ENCODE results near the gene ZNF280D. TPM values are rescaled to one million over a fixed set of nuclear protein-coding genes. Genes with fewer than 3 reads are reported as not detected.

ZNF280D gene
- polyA plus RNA-seq, 2 of the 4 experiments (the other 2 are of a cell fraction), result 13.4 to 21.8 TPM

GRCh38 chr15:56648311-56648710, 85.0 kb downstream of the ZNF280D start:
- no peak overlapping the region for H3K4me2 ChIP-seq
- no peak for FAIRE-seq
- ChIA-PET CTCF (no interaction called here), POLR2A (no interaction called here)
- no peak overlapping the region for H3K4me3 ChIP-seq
- ATAC-seq, result no peak
- no peak for DNase-seq (ENCODE audit: low read depth in 1 of 2, low spot score in 1 of 2)
- no peak for TF ChIP-seq ATOH8 (CRISPR knock-in tag; IDR thresholded peaks at IDR 0.05; ENCODE audit: low read depth)
- TF ChIP-seq RARB (CRISPR knock-in tag; IDR thresholded peaks at IDR 0.05), result no peak
- TF ChIP-seq GATA3 (IDR thresholded peaks at IDR 0.05; ENCODE audit: borderline replicate concordance), result no peak
- TF ChIP-seq BHLHE40 (IDR thresholded peaks at IDR 0.05; ENCODE audit: low read depth, low read length), result no peak
- no peak for TF ChIP-seq KDM5A (IDR thresholded peaks at IDR 0.05)
- TF ChIP-seq HMGXB4 (CRISPR knock-in tag; IDR thresholded peaks at IDR 0.05; ENCODE audit: borderline replicate concordance), result no peak
- no peak for TF ChIP-seq EHMT2 (IDR thresholded peaks at IDR 0.05; ENCODE audit: low read depth)
- TF ChIP-seq ZFP36 (IDR thresholded peaks at IDR 0.05; ENCODE audit: borderline replicate concordance, partially characterized antibody), result no peak
- TF ChIP-seq REST (IDR thresholded peaks at IDR 0.05), result no peak
- no peak for TF ChIP-seq NR3C1 (IDR thresholded peaks at IDR 0.05)
- TF ChIP-seq JUNB (IDR thresholded peaks at IDR 0.05), result no peak
- no peak for TF ChIP-seq TFCP2L1 (CRISPR knock-in tag; IDR thresholded peaks at IDR 0.05)
- no peak for TF ChIP-seq E2F6 (IDR thresholded peaks at IDR 0.05; ENCODE audit: borderline replicate concordance, low read depth)
- no peak for TF ChIP-seq NFE2L2 (conservative IDR thresholded peaks at IDR 0.05; ENCODE audit: low read length)
- TF ChIP-seq HES2 (IDR thresholded peaks at IDR 0.05), result no peak
- no peak overlapping the region for H3K27ac ChIP-seq
- 90% methylated on average over 2 of the region's 2 CpGs for WGBS (ENCODE audit: missing lambda C conversion rate)
- H3K9me3 ChIP-seq, result no peaks in the 10 kb centered on the region
- H3K4me1 ChIP-seq, result no peaks in the 10 kb centered on the region

- FAIRE-seq (no peak), DNase-seq (ENCODE audit: low read depth in 1 of 2, low spot score in 1 of 2) (no peak), ATAC-seq (no peak)
- Histone ChIP-seq H3K9me3 (no peaks in the 10 kb centered on the region), H3K27ac (no peak overlapping the region), H3K4me2 (no peak overlapping the region), H3K4me1 (no peaks in the 10 kb centered on the region), H3K4me3 (no peak overlapping the region)
- POLR2A ChIA-PET, result no interaction called here
- TF ChIP-seq SREBF2 (IDR thresholded peaks at IDR 0.05), result no peak
- no peak for TF ChIP-seq ESRRA (IDR thresholded peaks at IDR 0.05; ENCODE audit: borderline replicate concordance, low read length)
- TF ChIP-seq HDAC2 (IDR thresholded peaks at IDR 0.05), result no peak
- no peak for TF ChIP-seq HEYL (CRISPR knock-in tag; IDR thresholded peaks at IDR 0.05)
- no peak for TF ChIP-seq BCL3 (IDR thresholded peaks at IDR 0.05)
- TF ChIP-seq SMC3 (IDR thresholded peaks at IDR 0.05), result no peak
- WGBS (ENCODE audit: missing lambda C conversion rate), result 89% methylated on average over 2 of the region's 2 CpGs
- CTCF ChIA-PET, result no interaction called here
These were observed 92.8 kb downstream of the ZNF280D start for GRCh38 chr15:56640549-56640948.
